IMR-90 (cell line): Measurements from ENCODE around the gene FLII. TPM values are rescaled to one million over a fixed set of nuclear protein-coding genes. Genes with fewer than 3 reads are reported as not detected.

ENCODE experiments used
- polyA plus RNA-seq, 3 experiments: library from polyadenylated mRNA; depleted of rRNA; stranded (reverse); fragments of >200 nt; gene quantifications; 2 replicates each; pipeline ENCODE4 v1.2.3, GENCODE V29; 2012; ENCODE audit warnings: low replicate concordance in 1 of 3
- total RNA-seq: library from RNA; depleted of rRNA; stranded (reverse); fragments of >200 nt; gene quantifications from 2 replicates; pipeline ENCODE4 v1.2.3, GENCODE V29; 2012; rRNA removed

Gene FLII
- total and polyA plus RNA-seq, 2 of the 4 experiments (the other 2 are of a cell fraction): 263 to 290 TPM

Other genes starting within 250 kb of the FLII start
- gene ATPAF2, start 219.6 kb downstream of the FLII start, total RNA-seq: 14.2 and 27.6 TPM in 2 replicates
- gene ATPAF2, start 219.6 kb downstream of the FLII start, polyA plus RNA-seq (2012; rRNA removed): 19.5 and 21.9 TPM in 2 replicates
- 3.9 and 5.0 TPM in 2 replicates for gene GID4, start 219.3 kb downstream of the FLII start, total RNA-seq
- 4.2 and 5.6 TPM in 2 replicates for gene GID4, start 219.3 kb downstream of the FLII start, polyA plus RNA-seq (2012; rRNA removed)
- gene DRG2, start 170.8 kb downstream of the FLII start, total RNA-seq: 35.6 and 43.6 TPM in 2 replicates
- 41.3 and 45.1 TPM in 2 replicates for gene DRG2, start 170.8 kb downstream of the FLII start, polyA plus RNA-seq (2012; rRNA removed)
- gene MYO15A, start 150.0 kb downstream of the FLII start, total RNA-seq: 0.18 and 0.56 TPM in 2 replicates
- gene MYO15A, start 150.0 kb downstream of the FLII start, polyA plus RNA-seq (2012; rRNA removed): 0.49 and 1.1 TPM in 2 replicates
- 79.6 and 86.1 TPM in 2 replicates for gene ALKBH5, start 74.9 kb downstream of the FLII start, total RNA-seq
- 54.6 and 57.6 TPM in 2 replicates for gene ALKBH5, start 74.9 kb downstream of the FLII start, polyA plus RNA-seq (2012; rRNA removed)
- gene LLGL1, start 33.1 kb downstream of the FLII start, total RNA-seq: 34.2 and 40.1 TPM in 2 replicates
- gene LLGL1, start 33.1 kb downstream of the FLII start, polyA plus RNA-seq (2012; rRNA removed): 52.9 and 57.9 TPM in 2 replicates
- 9.1 and 12.2 TPM in 2 replicates for gene MIEF2, start 1.9 kb upstream of the FLII start, total RNA-seq
- 20.7 and 26.6 TPM in 2 replicates for gene MIEF2, start 1.9 kb upstream of the FLII start, polyA plus RNA-seq (2012; rRNA removed)
- 21.3 and 25.6 TPM in 2 replicates for gene TOP3A, start 56.3 kb upstream of the FLII start, total RNA-seq
- 12.4 and 13.4 TPM in 2 replicates for gene TOP3A, start 56.3 kb upstream of the FLII start, polyA plus RNA-seq (2012; rRNA removed)
- gene SMCR8, start 56.6 kb upstream of the FLII start, total RNA-seq: 10.6 and 10.9 TPM in 2 replicates
- gene SMCR8, start 56.6 kb upstream of the FLII start, polyA plus RNA-seq (2012; rRNA removed): 7.1 and 7.2 TPM in 2 replicates
- gene SHMT1, start 104.8 kb upstream of the FLII start, total RNA-seq: 7.5 and 8.1 TPM in 2 replicates
- 7.3 and 7.5 TPM in 2 replicates for gene SHMT1, start 104.8 kb upstream of the FLII start, polyA plus RNA-seq (2012; rRNA removed)
- gene EVPLL, start 119.0 kb upstream of the FLII start, total RNA-seq: not detected in 2 replicates
- not detected in 2 replicates for gene EVPLL, start 119.0 kb upstream of the FLII start, polyA plus RNA-seq (2012; rRNA removed)
- not detected in 2 replicates for gene LGALS9C, start 218.1 kb upstream of the FLII start, total RNA-seq
- not detected in 2 replicates for gene LGALS9C, start 218.1 kb upstream of the FLII start, polyA plus RNA-seq (2012; rRNA removed)